ENCODE data around the gene CLCA2.

CLCA2 gene, protein sequence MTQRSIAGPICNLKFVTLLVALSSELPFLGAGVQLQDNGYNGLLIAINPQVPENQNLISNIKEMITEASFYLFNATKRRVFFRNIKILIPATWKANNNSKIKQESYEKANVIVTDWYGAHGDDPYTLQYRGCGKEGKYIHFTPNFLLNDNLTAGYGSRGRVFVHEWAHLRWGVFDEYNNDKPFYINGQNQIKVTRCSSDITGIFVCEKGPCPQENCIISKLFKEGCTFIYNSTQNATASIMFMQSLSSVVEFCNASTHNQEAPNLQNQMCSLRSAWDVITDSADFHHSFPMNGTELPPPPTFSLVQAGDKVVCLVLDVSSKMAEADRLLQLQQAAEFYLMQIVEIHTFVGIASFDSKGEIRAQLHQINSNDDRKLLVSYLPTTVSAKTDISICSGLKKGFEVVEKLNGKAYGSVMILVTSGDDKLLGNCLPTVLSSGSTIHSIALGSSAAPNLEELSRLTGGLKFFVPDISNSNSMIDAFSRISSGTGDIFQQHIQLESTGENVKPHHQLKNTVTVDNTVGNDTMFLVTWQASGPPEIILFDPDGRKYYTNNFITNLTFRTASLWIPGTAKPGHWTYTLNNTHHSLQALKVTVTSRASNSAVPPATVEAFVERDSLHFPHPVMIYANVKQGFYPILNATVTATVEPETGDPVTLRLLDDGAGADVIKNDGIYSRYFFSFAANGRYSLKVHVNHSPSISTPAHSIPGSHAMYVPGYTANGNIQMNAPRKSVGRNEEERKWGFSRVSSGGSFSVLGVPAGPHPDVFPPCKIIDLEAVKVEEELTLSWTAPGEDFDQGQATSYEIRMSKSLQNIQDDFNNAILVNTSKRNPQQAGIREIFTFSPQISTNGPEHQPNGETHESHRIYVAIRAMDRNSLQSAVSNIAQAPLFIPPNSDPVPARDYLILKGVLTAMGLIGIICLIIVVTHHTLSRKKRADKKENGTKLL

DNA sequence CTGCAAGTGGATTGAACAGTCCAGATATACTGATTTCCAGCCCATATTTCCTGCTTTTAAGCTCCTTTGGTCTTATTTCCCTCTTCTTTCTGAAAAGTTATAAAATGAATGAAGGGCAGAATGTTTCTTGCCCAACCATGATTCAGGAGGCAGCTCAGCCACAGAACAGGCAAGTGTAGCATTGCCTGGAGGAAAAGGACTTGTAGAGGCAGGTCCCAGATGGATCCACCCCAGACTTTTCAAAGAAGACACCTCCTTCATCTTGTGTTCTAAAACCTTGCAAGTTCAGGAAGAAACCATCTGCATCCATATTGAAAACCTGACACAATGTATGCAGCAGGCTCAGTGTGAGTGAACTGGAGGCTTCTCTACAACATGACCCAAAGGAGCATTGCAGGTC is at the start of gene CLCA2:
Gene CLCA2, plus strand, starts transcription at position 299 of the 400 bp plus-strand sequence. Its CDS starts 77 bp downstream, at position 376.
- no peak for DNase-seq (ENCODE audit: low spot score)

DNA sequence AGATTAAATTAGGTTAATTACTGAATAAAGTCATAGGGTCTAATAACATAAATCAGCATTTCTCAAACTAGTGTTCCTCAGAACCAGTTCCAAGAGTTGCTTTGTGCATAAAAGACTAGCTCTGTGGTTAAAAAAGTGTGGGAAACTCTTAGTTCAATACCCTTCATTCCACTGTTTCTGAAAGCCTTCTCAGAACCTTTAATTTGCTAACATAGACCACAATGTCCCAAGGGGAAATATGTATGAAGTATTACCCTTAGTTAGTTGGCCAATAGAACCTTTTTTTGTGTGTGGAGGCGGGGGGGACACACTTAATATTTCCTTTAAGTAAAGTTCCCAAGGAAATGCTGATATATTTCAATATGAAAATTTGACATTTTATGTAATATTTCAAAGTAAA is 48.3 kb upstream of the CLCA2 start:
- DNase-seq (ENCODE audit: low spot score), result no peak

DNA sequence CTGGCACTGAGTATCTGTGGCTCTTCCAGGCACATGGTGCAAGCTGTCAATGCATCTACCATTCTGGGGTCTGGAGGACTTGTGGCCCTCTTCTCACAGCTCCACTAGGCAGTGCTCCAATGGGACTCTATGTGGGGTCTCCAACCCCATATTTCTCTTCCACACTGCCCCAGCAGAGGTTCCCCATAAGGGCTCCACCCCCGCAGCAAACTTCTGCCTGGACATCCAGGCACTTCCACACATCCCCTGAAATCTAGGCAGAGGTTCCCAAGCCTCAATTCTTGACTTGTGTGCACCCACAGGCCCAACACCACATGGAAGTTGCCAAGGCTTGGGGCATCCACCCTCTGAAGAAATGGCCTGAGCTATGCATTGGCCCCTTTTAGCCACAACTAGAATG is 46.6 kb upstream of the CLCA2 start:
- no peak for DNase-seq (ENCODE audit: low spot score)

DNA sequence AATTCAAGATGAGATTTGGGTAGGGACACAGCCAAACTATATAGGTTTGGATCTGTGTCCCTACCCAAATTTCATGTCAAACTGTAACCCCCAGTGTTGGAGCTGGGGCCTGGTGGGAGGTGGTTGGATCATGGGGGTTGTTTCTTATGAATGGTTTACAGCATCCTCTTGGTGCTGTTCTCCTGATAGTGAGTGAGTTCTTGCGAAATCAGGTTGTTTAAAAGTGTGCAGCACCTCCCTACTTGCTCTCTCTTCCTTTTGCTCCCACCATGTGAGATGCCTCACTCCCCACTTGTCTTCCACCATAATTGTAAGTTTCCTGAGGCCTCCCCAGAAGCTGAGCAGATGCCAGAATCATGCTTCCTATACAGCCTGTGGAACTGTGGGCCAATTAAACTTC is 45.2 kb upstream of the CLCA2 start:
- no peak for DNase-seq (ENCODE audit: low spot score)

DNA sequence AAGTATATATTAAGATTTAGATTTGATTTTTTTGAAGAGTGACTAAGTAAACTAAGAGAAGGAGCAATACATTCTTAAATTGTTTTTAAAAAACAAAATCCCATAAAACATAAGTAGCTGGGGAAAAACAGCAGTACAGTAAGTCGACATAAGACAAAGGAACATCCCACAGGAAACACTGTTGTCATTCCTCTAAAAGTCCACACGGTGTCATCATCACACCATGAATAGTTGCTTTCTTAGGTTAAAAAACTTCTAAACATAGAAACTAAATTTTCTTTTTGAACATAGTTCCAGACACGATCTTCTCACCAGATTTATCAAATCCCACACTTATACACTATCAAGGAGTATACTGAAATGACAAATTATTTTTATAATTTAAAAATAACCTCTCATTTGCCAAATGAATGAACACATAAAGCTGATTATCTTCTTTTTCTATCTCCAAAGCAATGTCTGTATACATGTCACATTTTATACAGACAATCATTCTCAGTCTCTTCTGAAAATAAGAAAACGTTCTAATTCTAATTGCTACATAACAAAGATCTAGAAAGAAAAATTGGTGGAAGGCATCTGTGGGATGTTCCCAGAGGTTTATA is 43.6 kb upstream of the CLCA2 start:
- DNase-seq (ENCODE audit: low spot score), result peak; percentile 87

DNA sequence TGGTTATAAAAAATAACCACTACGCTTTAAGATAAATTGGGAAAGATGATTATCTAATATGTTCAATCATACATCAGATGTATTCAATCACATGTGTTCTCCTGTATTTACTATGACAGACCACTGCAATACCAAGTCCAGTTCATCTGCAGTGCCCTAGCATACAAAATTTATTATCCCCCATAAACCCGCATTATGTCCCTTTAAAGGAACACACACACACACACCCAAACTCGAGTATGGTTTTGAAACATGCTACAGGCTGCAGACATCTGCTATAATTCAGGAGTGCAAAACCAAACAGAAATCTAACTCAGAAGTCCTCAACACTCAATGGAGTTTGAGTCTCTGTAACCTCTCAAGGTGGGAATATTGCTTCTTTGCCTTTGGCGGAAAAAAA is 42.7 kb upstream of the CLCA2 start:
- DNase-seq (ENCODE audit: low spot score), result no peak

DNA sequence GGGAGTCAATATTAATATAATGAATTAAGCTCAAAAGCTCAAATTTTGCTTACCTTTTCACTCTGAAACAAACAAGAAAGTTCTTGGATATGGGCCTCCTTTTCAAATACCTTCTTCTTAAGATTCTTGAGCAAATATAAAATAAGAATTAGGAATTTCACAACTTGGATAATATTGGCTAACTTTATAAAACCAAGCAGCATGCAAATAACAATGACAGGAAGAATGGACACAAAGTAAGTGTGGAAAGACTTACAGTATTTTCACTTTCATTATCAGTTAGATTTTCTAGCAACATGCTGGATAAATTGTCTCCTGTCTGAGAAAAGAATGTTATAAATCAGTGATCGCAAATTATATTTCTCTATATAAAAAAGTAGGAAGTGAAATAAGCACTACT is 41.1 kb upstream of the CLCA2 start:
- no peak for DNase-seq (ENCODE audit: low spot score)

DNA sequence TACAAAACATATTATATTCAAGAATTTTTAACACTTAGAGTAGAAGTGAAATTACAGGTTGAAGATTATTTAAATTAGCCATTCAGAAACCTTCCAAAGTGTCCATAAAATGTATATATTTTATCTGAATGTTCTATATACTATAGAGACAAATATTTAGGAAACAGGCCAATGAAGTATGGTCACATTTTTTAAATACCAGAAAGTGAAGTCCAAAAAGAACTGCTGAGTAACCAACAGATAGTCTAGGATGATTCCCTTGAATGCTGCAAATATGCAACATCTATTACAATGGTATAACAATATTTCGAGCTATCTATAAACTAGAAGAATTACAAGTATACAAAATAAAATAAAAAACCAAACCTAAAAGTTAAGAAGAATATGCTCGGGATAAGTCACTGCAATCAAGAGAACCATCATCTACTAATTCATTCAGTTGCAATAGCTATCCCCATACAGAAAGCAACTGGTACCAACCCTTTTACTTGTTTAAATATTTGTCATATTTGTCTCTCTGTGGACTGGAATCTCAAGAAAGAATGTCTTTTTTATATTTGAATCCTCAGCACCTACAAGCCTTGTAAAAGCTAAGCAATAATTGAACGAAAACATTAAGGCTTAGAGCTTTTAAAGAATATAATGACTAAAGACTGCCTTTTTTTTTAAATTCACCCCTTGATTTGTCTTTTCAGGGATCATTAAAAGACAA is 35.9 kb upstream of the CLCA2 start:
- no peak for DNase-seq (ENCODE audit: low spot score)

DNA sequence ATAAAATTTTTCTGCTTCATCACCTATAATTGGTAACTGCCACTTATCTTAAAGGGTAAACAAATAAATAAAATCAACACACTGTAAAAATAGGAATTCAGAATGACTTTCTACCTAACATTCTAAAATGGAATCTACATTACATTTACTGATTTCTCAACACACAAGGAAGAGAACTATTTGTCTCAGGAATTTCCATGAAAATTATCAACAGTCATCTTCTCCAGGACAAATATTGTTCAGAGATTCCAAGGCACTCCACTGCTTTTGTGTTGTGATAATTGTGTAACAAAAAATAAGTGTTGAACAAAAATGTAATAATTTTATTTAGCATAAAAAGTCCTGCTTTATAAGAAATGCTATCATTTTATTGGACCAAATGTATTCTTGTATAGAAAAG is 35.2 kb upstream of the CLCA2 start:
- DNase-seq (ENCODE audit: low spot score), result no peak

DNA sequence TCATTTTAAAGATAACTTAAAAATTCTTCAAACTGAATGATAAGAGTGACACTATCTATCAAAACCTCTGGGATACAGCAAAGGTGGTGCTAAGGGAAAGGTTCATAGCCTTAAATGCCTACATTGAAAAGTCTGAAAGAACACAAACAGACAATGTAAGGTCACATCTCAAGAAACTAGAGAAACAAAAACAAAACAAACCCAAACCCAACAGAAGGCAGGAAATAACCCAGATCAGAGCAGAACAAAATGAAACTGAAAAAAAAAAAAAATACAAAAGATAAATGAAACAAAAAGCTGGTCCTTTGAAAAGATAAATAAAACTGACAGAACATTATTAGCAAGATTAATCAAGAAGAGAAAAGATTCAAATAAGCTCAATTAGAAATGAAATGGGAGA is 34.7 kb upstream of the CLCA2 start:
- no peak for DNase-seq (ENCODE audit: low spot score)

DNA sequence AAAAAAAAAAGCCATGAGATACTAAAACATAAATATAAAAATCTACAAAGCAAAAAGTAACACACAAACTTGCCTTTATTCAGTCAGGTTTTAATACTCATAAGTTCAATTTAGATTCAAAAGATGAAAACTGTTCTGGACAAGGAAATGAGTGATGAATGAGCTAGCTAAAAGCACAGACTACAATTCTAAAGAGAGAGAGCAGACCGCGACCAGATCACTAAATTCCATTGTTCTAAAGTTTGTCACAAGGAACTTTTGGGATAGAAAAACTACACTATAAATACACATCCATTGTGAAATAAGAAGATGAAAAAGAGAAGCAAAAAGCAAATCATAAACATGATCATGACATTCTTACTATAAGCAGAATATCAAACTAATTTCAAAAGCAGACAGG is 29.6 kb upstream of the CLCA2 start:
- peak; percentile 45 for DNase-seq (ENCODE audit: low spot score)

DNA sequence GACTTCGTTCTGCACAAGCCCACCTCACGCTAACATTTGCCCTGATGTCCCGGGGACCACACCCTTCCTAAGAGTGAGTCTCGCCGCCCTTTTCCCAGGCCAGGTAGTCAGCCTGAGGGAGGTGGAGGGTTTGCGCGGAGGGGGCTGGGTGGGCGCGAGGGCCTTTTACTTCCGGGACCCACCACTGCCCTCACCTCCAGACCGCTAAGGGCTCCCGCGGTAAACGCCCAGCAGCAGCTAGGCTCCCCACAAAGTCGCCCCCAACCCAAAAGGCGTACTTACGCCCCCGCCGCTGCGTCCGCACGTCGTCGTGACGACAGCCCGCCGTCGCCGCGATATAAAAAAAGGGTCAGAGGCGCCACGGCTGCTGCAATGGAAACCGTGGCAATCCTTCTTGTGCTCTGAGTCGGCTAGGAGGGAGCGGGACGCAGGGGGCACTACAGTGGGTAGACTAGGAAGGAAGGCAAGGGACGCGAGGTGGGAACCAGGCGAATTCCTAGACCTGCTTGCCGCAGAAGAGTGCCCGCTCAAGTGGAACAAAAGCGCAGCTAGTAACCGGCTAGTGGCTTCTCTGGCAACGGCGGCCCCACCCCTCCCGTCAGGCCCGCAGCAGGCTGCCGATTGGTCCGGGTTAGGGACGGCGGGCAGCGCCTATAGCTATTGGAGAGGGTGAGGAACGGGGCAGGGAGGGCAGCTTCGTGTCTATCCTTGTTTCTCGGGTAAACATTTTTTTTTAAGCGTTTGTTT is 28.0 kb upstream of the CLCA2 start, which contains the start of gene ODF2L:
Gene ODF2L, minus strand, starts transcription at position 573 of the 747 bp plus-strand sequence. CDS start 9,296 bp downstream, outside the sequence.
- peak; percentile 90 for DNase-seq (ENCODE audit: low spot score)

DNA sequence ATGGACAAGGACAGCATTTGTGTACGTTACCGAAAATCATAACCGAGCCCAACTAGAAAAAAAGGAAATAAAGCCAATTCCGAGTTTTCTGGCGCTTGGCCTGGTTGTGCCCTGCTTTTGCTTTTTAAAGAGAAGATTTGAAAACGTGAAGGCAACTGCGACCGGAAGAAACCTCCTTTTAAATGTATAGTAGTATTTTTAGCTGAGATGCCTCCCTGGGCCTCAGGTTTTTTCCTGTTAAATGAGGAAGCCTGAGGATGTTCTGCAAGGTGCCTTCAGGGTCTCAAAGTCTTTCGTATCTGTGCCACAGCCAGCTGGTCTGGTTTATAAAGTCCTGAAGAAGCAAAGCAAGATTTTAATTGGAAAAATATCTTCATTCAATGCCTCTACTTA is 27.5 kb upstream of the CLCA2 start:
- DNase-seq (ENCODE audit: low spot score), result no peak

DNA sequence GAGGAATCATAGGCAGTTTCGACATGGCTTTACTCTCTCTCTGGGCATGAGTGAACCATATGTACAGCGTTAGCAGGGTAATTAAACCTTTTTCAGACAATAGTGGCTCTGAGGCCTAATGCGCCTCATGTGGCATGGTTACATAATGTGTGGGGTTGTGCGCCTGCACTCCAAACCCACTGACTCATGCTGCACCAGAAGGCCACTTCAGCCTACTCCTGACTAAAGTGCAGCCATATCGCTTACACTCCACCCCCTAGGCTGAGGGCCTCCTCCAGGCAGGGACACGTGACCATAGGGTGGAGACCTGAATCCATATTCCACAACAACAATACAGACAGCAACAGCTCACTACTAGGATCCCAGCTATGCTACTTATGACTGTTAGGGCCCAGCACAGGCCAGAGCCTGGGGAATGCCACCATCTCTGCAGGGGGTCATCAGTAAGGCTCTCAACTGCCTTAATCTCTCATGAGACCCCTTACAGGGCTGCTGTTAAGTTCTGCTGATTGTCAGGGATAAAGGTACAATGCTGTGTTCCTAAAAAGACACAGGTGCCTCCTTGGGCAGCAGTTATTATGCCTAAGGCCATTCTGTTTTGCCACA is 14.5 kb upstream of the CLCA2 start:
- DNase-seq (ENCODE audit: low spot score), result peak; percentile 17

DNA sequence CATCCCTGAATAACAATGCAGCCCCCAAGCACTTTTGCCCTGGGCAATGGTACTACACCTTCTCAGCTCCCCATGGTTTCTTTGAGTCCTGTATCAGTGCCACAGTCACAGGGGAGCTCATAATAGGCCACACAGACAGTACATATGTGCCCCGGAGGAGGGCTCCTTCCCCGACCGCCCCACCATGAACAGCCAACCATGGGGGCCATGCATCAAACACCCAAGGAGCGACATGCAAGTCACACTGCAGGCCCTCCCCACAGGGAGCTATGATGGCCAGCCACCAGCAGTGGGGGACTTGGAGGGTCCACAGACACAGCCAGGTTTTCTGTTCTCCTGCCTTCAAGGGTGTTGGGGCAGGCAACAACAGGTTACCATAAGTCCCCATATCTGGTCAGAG is 13.1 kb upstream of the CLCA2 start:
- no peak for DNase-seq (ENCODE audit: low spot score)

DNA sequence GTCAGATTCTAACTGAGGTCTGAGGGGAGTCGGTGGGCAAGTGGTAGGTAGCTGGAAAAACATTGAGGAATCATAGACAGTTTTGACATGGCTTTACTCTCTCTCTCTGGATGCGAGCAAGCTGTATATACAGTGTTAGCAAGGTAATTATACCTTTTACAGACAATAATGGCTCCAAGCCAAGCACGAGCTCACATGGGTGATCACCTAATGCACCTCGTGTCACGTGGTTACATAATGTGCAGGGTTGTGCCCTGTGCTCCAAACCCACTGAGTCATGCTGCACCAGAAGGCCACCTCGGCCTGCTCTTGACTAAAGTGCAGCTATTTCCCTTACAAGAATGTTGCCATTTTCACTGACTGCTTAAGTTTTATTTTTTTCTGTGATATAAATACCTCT is 7.6 kb upstream of the CLCA2 start:
- no peak for DNase-seq (ENCODE audit: low spot score)

DNA sequence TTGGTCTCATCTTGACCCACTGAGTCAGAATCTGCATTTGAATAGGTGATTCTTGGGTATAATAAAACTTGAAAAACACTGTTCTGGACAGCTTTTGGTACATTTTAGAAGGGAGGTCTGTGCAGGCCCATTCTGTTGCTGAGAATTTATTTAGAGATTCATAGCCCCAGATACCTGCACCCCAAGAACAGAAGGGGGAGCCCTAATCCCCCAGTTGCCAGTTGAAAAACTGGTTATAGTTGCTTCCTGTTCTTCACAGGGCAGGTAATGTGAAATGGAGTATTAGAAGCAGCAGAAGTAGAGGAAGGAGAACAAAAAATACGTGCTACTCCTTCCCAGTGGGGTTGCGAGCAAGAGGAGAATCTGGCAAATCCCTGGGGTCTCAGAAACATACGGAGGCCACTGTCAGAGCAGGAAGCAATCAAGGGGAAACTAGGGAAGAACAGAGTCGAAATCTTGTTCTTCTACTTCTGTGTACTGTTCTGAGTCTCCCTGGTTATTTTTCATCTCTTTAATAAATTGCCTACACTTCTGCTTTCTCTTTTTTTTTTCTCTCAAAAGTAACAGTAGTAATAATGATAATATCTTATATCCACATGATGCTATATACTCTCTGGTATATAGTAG is 4.6 kb upstream of the CLCA2 start:
- DNase-seq (ENCODE audit: low spot score), result peak; percentile 45

DNA sequence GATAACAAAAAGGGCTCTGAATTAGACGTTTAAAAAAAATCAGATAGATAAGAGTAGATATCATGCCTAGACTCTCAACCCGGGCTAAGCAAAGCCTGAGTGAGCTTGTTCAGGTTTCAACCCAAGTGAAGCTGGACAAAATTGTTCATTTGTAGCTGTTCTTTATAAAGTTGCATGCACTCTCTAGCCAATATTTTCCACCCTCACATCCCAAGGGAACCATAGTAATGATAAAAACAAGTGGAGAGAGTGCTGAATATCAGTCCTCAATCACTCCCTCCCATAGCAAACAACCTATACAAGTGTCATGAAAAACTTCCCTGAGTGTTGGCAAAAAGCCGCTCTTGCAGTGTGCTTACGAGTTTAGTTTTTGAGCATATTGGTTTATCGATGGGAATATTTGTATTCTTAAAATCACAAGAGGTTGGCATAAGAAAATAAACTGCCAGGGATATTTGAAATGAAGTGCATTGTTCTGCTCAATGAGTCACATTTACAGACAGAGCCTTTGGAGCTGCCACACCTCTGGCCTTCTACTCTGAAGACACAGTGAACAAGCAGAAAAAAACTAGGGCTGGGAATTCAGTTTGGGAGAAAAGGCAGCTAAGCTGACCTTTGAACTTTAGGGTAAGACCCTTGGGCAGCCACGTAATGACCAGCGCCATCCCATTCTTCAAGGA is 2.2 kb upstream of the CLCA2 start:
- no peak for DNase-seq (ENCODE audit: low spot score)

DNA sequence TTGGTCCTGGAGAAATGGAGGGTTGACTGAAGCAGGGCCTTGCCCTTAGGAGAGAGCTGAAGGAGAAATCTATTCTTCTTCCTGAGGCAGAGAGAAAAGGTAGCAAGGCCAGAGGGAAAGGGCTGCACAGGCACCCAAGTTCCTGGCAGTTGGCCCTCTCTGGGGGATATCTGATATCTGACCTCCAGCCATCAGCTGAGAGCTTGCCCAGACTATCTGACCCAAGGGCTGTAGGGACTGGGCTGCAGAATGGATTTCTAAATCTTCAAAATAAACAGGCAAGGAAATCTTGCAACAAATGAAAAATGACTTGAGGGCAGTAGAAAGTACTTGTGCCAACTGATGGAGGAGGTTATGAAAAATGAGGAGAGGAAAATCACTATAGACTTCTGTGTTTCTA is 498 bp upstream of the CLCA2 start:
- DNase-seq (ENCODE audit: low spot score), result no peak
